HEK293T (cell line): Measurements from ENCODE around the gene PLD5.
"Not testable (repeated sequence)": the region's sequence is repeated elsewhere in the genome, so short reads cannot be mapped to it uniquely, and the experiment has no call there.

Source experiments
- CTCF ChIA-PET: fragments of 350-600 bp; formaldehyde crosslinking; extraction: SDS; loops from one replicate; lab custom pipeline; 2021; ENCODE audit warnings: antibody characterized with exemption, inconsistent platforms; lab: Yijun Ruan, JAX
- POLR2A ChIA-PET: fragments of 350-600 bp; formaldehyde crosslinking; extraction: SDS; loops from one replicate; lab custom pipeline; 2020; ENCODE audit warnings: antibody characterized with exemption, inconsistent platforms; lab: Yijun Ruan, JAX
- DNase-seq: peaks from one replicate; pipeline ENCODE4 v3.0.0; 2012; ENCODE audit warnings: mixed read lengths; ENCODE audit errors: extremely low spot score
- ARNT ChIP-seq: fragments of 450-650 bp; IDR thresholded peaks from 2 replicates; pipeline ENCODE4 v1.6.1; 2017; ENCODE audit warnings: mild to moderate bottlenecking
- BHLHE40 ChIP-seq: fragments of 450-650 bp; IDR thresholded peaks from 2 replicates; pipeline ENCODE4 v1.6.1; 2016; ENCODE audit warnings: mild to moderate bottlenecking, moderate library complexity, borderline replicate concordance
- CTBP1 ChIP-seq: fragments of 450-650 bp; IDR thresholded peaks from 2 replicates; pipeline ENCODE4 v1.6.1; 2016; ENCODE audit warnings: borderline replicate concordance
- ELF4 ChIP-seq: fragments of 450-650 bp; IDR thresholded peaks from 2 replicates; pipeline ENCODE4 v1.6.1; 2017; ENCODE audit warnings: antibody characterized with exemption
- FOXA1 ChIP-seq: fragments of 450-650 bp; IDR thresholded peaks from 2 replicates; pipeline ENCODE4 v1.6.1; 2016; ENCODE audit warnings: mild to moderate bottlenecking
- FOXK2 ChIP-seq: fragments of 450-650 bp; IDR thresholded peaks from 2 replicates; pipeline ENCODE4 v1.6.1; 2016; ENCODE audit warnings: mild to moderate bottlenecking
- FOXM1 ChIP-seq: fragments of 450-650 bp; IDR thresholded peaks from 2 replicates; pipeline ENCODE4 v1.6.1; 2017; ENCODE audit warnings: mild to moderate bottlenecking, borderline replicate concordance
- HDGF ChIP-seq: fragments of 450-650 bp; IDR thresholded peaks from 2 replicates; pipeline ENCODE4 v1.6.1; 2017; ENCODE audit warnings: antibody characterized with exemption, borderline replicate concordance
- L3MBTL2 ChIP-seq: fragments of 450-650 bp; conservative IDR thresholded peaks from 2 replicates; pipeline ENCODE4 v1.6.1; 2016; ENCODE audit warnings: mild to moderate bottlenecking
- LEF1 ChIP-seq: fragments of 450-650 bp; IDR thresholded peaks from 2 replicates; pipeline ENCODE4 v1.6.1; 2017; ENCODE audit warnings: mild to moderate bottlenecking, borderline replicate concordance
- NFRKB ChIP-seq: fragments of 450-650 bp; IDR thresholded peaks from 2 replicates; pipeline ENCODE4 v1.6.1; 2016; ENCODE audit warnings: mild to moderate bottlenecking, moderate library complexity
- PKNOX1 ChIP-seq: fragments of 450-650 bp; IDR thresholded peaks from 2 replicates; pipeline ENCODE4 v1.6.1; 2016
- SP1 ChIP-seq: fragments of 450-650 bp; IDR thresholded peaks from 2 replicates; pipeline ENCODE4 v1.6.1; 2017
- SUZ12 ChIP-seq: fragments of 450-650 bp; IDR thresholded peaks from 2 replicates; pipeline ENCODE4 v1.6.1; 2016; ENCODE audit warnings: mild to moderate bottlenecking
- TARDBP ChIP-seq: fragments of 450-650 bp; IDR thresholded peaks from 2 replicates; pipeline ENCODE4 v1.6.1; 2016
- ZNF384 ChIP-seq: fragments of 450-650 bp; IDR thresholded peaks from 2 replicates; pipeline ENCODE4 v1.6.1; 2016

The PLD5 gene

GRCh38 chr1:242187171-242187570 is 337.3 kb downstream of the PLD5 start:
- no peak for DNase-seq
- POLR2A ChIA-PET = no interaction called here
- CTCF ChIA-PET = no interaction called here
- TF ChIP-seq ZNF384 (no peak), SUZ12 (no peak), CTBP1 (no peak), NFRKB (no peak), L3MBTL2 (no peak), FOXM1 (no peak), BHLHE40 (no peak), ELF4 (no peak)

GRCh38 chr1:242185731-242186130 is 338.8 kb downstream of the PLD5 start:
- POLR2A ChIA-PET = no interaction called here
- no peak for DNase-seq
- CTCF ChIA-PET = no interaction called here

GRCh38 chr1:242184955-242185354 is 339.5 kb downstream of the PLD5 start:
- POLR2A ChIA-PET = no interaction called here
- CTCF ChIA-PET = no interaction called here
- DNase-seq = no peak
- TF ChIP-seq LEF1 = no peak
- TF ChIP-seq CTBP1 = no peak
- no peak for TF ChIP-seq SUZ12
- TF ChIP-seq SP1 = no peak
- no peak for TF ChIP-seq FOXK2
- TF ChIP-seq PKNOX1 = no peak
- TF ChIP-seq TARDBP = no peak
- TF ChIP-seq ARNT = no peak
- TF ChIP-seq L3MBTL2 = no peak
- TF ChIP-seq ZNF384 = no peak
- TF ChIP-seq FOXM1 = no peak
- TF ChIP-seq BHLHE40 = no peak
- TF ChIP-seq FOXA1 = no peak
- TF ChIP-seq HDGF = no peak
- no peak for TF ChIP-seq ELF4
- TF ChIP-seq NFRKB = no peak

More at GRCh38 chr1:242185731-242186130, 338.8 kb downstream of the PLD5 start:
- TF ChIP-seq SUZ12 (no peak), L3MBTL2 (no peak), BHLHE40 (no peak)

GRCh38 chr1:242179767-242180166 is 344.7 kb downstream of the PLD5 start:
- DNase-seq, CTCF ChIA-PET, POLR2A ChIA-PET: not testable (repeated sequence)

- TF ChIP-seq FOXA1 (no peak), TARDBP (no peak), FOXM1 (no peak), CTBP1 (no peak), ELF4 (no peak), LEF1 (no peak), SP1 (no peak), PKNOX1 (no peak), NFRKB (no peak), ZNF384 (no peak), HDGF (no peak), BHLHE40 (no peak), SUZ12 (no peak), L3MBTL2 (no peak), FOXK2 (no peak), ARNT (no peak)
- ChIA-PET CTCF (interaction anchor here (0.6 to 1.6 kb wide), 2 partner anchors 10 to 1786 kb away, joined by 3 to 5 read pairs; no protein-coding TSS in a partner anchor), POLR2A (no interaction called here)
- no peak for DNase-seq
These were observed 345.4 kb downstream of the PLD5 start for GRCh38 chr1:242178924-242179708.

GRCh38 chr1:242178436-242178835 is 346.1 kb downstream of the PLD5 start:
- DNase-seq = no peak
- ChIA-PET CTCF (interaction anchor here (0.6 to 1.6 kb wide), 2 partner anchors 11 to 29 kb away, joined by 3 to 5 read pairs; no protein-coding TSS in a partner anchor), POLR2A (no interaction called here)
- no peak for TF ChIP-seq CTBP1
- TF ChIP-seq ELF4 = no peak
- TF ChIP-seq FOXK2 = no peak
- TF ChIP-seq ZNF384 = no peak

- no peak for DNase-seq
- TF ChIP-seq SP1 (no peak), ARNT (no peak), ZNF384 (no peak), L3MBTL2 (no peak), LEF1 (no peak), NFRKB (no peak), TARDBP (no peak), SUZ12 (no peak), FOXM1 (no peak), HDGF (no peak), CTBP1 (no peak)
- CTCF ChIA-PET = no interaction called here
- POLR2A ChIA-PET = no interaction called here
These were observed 362.4 kb downstream of the PLD5 start for GRCh38 chr1:242162140-242162539.
